KBM-7 (cell line): ENCODE results near the gene SHCBP1L.

Experiments
- DNase-seq: peaks from one replicate; pipeline ENCODE4 v3.0.0-alpha.2; 2015
- in situ Hi-C: fragments of 300-500 bp; cut with MboI; formaldehyde crosslinking; loops from 2 replicates; pipeline ENCODE4 v1.14.3; 2020; ENCODE audit warnings: low sequenced_read_pairs, low pct_unique_long_range_greater_than_20kb, mixed read lengths

SHCBP1L gene

GRCh38 chr1:182861994-182862393 is 91.0 kb downstream of the SHCBP1L start:
- DNase-seq: no peak
- in situ Hi-C loops: no loop called here

GRCh38 chr1:182860658-182861057 is 92.3 kb downstream of the SHCBP1L start:
- in situ Hi-C loops: no loop called here
- DNase-seq: no peak

GRCh38 chr1:182857212-182857611 is 95.8 kb downstream of the SHCBP1L start:
- DNase-seq: no peak
- in situ Hi-C loops: no loop called here

GRCh38 chr1:182855911-182856310 is 97.1 kb downstream of the SHCBP1L start:
- in situ Hi-C loops: no loop called here
- DNase-seq: no peak

- in situ Hi-C loops: no loop called here
- DNase-seq: no peak
These were observed 101.1 kb downstream of the SHCBP1L start for GRCh38 chr1:182851825-182852224.

- DNase-seq: no peak
- in situ Hi-C loops: no loop called here
These were observed 102.6 kb downstream of the SHCBP1L start for GRCh38 chr1:182850319-182850718.
